ENCODE measurements around the gene PLA2G3.

DNA sequence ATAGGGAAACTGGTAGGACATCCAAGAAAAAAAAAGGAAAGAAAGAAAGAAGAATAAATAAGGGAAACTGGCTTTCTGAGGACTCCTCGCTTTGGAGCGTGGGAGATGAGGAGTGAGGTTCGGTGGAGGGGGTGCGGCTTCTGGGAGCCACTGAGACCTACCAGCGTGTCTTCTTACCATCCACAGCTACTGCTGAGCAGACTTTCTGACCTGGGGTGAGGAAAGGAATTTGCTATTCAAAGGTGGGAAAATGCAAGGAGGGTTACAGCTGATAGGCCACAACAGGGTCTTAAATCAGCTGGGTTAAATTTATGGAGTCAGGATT is 32.5 kb downstream of the PLA2G3 start:
- TF ChIP-seq CREB1 (CRISPR knock-in tag; IDR thresholded peaks at IDR 0.05; ENCODE audit: low read depth) (no peak), EZH2phosphoT487 (IDR thresholded peaks at IDR 0.05; ENCODE audit: unreplicated experiment) (no peak), CTCF (conservative IDR thresholded peaks at IDR 0.05; ENCODE audit: low read depth in 2 of 2) (no peak), POLR2AphosphoS5 (IDR thresholded peaks at IDR 0.05; ENCODE audit: low read depth) (no peak), EZH2 (IDR thresholded peaks at IDR 0.05; ENCODE audit: low read depth, unreplicated experiment) (no peak), REST (IDR thresholded peaks at IDR 0.05; ENCODE audit: unreplicated experiment) (no peak), JUNB (IDR thresholded peaks at IDR 0.05; ENCODE audit: unreplicated experiment) (no peak), ZNF331 (CRISPR knock-in tag; IDR thresholded peaks at IDR 0.05; ENCODE audit: low read depth) (no peak), NANOG (IDR thresholded peaks at IDR 0.05; ENCODE audit: borderline replicate concordance) (no peak)
- TF ChIP-seq, protein P1, sequence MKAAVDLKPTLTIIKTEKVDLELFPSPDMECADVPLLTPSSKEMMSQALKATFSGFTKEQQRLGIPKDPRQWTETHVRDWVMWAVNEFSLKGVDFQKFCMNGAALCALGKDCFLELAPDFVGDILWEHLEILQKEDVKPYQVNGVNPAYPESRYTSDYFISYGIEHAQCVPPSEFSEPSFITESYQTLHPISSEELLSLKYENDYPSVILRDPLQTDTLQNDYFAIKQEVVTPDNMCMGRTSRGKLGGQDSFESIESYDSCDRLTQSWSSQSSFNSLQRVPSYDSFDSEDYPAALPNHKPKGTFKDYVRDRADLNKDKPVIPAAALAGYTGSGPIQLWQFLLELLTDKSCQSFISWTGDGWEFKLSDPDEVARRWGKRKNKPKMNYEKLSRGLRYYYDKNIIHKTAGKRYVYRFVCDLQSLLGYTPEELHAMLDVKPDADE (IDR thresholded peaks at IDR 0.05) = no peak

Data from GM23338 (cell line).